ENCODE measurements around the gene PSMC5.
"Not testable (repeated sequence)": the region's sequence is repeated elsewhere in the genome, so short reads cannot be mapped to it uniquely, and the experiment has no call there.

The PSMC5 gene

DNA sequence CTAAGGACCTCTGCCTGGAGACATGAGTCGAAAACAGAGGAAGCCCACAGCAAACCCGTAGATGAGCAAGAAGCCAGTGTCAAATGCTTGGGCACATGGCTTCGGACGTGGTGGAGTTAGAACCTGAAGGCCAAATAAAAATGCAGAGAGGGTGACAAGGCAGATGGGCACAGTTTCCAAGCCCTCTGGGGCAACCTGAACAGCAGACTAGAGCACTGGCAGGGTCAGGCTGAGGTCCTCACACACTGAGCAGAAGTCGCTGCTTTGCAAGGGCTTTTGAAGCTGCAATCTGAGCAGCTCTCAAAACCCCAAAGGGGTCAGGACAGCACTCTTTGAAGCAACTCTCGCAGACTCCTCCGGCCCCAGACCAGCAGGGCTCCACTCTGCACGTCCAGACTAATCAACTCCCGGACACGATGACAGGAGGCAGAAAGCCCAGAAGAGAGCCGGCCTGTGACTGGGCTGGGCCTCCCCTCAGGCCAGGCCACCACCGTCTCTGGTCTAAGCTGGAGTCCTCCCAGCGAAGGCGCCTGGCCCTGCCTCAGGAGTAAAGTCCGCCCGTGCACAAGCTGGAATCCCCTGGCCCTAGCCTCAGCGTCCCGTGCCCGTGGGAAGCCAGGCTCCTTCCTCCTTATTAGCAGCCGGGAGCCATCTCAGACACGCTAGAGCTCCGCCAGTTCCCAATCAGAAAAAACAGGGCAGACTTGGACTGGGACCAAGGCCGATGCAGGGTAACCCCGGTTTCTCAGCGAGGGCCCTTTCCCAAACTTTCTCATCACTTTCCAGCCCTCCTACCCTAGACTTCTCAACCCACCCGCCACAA, 14.3 kb downstream of the PSMC5 start:
- DNase-seq, result no peak

DNA sequence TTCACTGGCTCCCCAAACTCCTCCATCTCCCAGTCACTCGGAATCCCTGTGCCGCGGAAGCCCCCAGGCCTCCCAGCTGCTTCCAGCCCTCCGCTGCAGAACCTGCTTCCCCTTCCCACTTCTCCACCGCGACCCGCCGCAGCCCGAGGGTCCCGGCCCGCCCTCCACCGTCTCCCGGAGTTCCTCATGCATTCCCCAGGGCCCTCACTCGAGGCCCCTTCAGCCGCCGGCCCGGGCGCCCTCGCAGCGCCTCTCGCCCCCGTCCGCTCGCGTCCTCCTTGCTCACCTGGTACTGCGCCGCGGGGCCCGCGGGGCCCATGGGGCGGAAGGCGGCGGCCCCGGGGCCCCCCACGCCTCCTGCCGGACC, 14.9 kb downstream of the PSMC5 start:
- DNase-seq, result peak; percentile 52

DNA sequence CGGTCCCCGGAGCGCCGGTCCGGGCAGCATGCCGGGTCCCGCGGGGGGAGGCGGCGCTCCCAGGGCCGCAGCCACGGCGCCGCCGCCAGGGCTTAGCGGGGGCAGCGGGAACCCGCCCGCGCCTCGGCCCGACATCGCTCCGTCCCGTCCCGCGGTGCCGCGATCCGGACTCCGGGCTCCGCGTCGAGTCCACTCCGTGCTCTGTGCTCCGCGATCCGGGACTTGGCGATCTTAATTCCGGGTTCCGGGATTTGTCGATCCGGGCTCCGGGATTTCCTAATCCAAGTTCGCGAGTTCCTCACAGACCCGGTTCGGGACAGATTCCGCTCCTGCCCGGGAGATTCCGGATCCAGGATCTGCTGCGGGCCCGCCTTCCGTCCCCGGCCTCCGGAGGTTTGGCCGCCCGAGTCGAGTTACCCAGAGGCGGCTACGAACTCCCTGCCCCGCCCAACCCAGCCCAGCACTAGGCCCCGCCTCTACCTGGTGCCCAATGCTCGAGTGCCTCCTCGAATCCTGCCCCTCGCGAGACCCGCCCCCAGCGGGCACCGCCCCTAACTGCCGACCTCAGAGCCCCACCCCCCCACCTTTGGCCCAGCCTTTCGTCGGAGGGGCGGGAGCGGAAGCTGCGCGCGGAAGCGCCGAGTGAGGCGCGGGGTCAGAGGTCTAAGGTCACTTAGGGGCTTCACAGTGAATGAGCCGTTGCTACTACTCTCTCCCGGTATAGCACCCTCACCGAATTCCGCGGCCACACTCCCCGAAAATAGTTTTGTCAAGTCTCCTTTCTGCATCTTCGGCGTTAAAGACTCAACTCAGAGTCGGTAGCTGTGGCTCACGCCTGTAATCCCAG, 15.5 kb downstream of the PSMC5 start, which contains the start of gene SMARCD2:
TSS of gene SMARCD2 (minus strand) at position 146 of the 847 bp plus-strand sequence. CDS start at position 135, 11 bp downstream.
- peak; percentile 99 for DNase-seq

DNA sequence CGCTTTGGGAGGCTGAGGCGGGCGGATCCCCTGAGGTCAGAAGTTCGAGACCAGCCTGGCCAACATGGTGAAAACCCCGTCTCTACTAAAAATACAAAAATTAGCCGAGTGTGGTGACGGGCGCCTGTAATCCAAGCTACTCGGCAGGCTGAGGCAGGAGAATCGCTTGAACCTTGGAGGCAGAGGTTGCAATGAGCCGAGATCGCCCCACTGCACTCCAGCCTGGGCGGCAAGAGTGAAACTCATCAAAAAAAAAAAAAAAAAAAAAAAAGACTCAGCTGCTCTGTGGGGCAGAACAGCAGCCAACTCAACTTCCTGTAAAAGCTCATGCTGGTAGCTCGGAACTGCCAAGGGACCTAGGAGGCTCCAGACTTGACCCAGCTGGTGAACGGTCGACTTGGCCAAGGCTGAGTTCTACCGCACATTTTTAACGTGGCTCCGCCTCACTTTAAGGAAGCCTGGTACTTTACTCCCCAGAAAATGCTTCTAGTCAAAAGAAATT, 16.2 kb downstream of the PSMC5 start:
- DNase-seq, result not testable (repeated sequence)

DNA sequence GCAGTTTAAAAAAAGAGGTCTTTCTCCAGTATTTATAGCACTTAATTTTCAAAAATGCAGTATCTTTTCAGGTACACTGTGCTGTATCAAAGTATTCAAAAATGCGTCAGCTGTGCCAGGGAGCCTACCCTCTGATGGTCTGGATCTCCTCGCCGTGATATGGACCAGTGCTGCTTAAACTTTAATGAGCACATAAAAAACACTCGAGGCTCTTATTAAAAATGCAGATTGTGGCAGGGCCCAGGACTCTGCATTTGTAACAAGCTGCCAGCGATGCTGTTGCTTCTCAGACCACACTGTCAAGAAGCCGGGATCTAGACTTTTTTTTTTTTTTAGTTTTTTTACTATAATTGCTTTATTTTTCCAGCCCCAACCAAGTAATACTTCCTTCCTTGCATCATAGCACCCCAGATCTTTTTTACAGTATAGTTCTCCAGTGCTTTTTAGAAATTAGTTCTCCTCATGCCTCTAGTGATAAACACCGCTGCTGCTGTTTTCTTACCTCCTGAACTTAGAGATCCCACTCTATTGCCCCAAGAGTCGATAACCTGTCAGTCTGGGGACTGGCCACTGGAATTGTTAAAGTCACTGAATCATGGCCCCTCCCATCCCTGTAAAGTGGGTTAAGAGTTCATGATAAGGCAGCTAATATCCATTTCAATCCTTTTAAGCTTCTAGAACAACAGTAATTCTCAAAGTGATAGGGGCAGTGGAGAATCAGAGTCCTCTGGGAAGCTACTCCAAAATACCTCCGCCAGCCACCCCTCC, 16.9 kb downstream of the PSMC5 start:
- DNase-seq, result no peak

DNA sequence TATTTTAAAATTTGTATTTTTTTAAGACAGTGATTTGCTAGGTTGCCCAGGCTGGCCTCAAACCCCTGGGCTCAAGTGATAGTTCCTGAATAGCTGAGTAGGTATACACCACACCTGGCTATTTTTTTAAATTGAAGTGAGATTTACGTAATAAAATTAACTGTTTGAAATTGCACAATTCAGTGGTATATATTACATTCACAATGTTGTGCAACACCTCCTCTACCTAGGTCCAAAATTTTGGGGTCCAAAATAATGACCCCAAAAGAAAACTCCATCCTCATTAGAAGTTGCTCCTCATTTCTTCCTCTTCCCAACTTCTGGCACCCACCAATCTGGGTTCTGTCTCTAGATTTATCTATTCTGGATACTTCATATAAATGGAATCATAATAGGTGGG, 18.3 kb downstream of the PSMC5 start:
- no peak for DNase-seq

DNA sequence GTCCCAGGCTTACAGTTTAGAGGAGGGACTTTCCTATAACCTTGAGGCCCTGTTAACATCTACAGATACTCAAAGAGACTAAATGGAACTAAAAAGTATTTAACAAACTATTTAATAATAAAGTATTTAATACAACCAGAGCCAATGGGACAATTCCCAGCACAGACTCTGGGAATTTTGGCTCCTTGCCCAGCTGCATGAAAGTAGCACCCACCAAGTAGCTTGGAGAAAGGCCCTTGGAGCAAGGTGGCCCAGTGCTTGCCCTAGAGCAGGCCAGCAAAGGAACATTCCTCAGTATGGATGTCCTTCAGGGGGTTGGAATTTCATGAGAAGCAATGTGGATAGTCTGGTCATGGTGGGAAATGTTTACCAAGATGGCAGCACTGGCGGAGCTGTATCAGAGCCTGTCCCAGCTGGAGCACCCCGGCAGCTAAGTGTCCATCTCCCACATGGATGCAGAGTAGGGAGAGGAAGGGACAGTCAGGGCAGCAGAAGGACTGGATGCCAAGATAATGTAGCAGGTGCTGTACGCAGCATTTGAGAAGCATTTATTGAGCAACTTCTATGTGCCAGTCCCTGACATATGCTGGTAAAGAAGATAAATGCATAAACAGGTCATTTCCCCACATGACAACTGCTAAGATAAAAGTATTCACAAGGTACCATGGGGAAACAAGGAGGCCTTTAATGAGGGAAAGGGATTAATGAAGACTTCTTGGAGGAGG, 20.5 kb downstream of the PSMC5 start:
- DNase-seq, result no peak

DNA sequence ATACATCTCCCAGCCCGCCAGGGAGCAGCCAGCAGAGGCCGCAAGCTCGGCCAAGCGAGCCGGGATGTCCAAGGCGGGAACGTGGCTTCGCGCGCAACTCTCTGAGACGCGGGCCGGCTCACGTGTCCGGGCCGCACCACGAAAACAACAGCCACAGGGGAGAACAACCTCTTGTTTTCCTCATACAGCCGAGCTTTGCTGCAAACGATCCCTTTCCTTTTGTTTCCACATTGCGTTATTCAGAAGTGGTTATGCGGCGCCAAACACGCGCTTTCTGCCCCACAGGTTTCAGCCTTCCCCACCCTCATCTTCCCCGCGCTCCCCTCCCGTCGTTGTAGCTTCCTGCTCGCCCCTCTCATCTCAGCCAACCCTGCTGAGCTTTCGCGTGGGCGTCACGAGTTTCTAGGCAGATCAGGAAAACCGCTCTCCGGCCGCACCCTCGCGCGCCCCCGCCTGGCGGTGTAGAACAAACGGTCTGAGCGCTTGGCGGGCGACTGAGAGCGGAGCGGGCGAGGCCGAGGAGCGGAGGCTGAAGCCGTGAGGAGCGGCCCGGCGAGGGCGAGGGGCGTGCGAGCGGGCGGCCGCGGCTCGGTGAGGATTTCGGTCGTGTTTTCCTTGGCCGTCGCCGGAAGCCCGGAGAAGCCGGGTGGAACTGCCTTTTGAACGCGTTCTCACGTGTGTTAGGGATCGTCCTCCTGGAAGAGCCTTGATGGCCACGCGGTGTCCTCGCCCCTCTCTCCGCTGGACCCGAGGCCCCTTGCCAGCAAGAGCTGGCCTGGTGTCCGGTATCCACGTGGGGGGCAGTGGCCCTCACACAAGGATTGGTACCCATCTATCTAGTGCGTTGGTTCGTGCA, 21.8 kb downstream of the PSMC5 start:
- peak; percentile 98 for DNase-seq

DNA sequence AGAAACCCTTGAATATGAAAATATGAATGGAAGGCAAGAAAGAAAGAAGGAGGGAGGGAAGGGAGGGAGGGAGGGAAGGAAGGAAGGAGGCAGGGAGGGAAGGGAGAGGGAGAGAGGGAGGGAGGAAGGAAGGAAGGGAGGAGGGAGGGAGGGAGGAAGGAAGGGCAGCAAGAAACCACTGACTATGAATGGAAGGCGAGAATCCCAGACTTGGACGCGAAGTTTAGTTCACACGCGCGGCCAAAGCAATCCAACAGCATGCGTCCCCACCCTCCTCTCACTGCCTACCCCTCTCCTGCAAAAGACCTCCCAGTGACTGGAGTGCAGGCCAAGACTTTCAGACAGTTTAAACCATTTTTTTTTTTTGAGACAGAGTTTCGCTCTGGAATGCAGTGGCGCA, 23.2 kb downstream of the PSMC5 start:
- no peak for DNase-seq

DNA sequence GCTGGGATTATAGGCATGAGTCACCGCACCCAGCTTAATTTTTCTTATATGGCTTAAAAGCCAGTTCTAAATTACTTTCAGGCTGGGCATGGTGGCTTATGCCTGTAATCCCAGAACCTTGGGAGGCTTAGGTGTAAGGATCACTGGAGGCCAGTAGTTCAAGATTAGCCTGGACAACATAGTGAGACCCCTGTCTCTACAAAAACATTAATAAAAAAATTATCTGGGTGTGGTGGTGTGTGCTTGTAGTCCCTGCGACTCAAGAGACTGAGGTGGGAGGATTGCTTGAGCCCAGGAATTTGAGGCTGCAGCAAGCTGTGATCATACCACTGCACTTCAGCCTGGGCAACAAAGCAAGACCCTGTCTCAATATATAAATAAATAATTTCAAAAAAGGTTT, 26.0 kb downstream of the PSMC5 start:
- no peak for DNase-seq

DNA sequence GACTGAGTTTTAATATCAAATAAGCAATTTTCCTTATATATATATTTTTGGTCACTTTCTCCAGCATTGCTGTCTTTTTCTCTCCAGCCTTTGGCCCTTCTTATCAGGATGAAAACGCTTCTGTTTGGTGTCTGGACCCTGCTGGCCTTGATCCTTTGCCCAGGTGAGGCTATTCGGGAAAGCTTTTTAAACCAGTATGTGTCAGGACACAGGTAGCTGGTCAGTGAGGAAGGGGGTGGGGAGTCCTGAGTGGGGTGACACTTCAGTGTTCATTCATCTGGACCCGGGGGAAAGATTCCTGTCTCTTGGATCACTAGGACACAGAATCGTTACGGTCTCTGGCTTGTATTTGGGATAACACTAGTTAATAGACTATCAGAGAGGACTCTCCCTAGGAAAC, 27.5 kb downstream of the PSMC5 start:
- no peak for DNase-seq

DNA sequence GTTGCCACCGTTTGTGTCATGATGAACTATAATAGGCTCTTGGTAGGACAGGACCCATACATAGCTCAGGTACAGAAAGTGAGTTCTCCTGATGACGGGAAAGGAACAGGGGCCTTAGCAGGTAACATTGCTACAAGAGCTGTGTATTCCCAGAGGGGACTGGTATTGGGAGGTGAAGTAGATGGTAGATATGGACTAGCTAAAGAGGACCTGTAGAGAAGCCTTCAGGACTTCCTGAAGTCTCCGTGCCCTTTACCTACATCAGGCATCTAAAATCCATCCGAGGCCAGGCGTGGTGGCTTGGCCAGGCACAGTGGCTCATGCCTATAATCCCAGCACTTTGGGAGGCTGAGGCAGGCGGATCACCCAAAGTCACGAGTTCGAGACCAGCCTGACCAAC, 28.0 kb downstream of the PSMC5 start:
- no peak for DNase-seq

DNA sequence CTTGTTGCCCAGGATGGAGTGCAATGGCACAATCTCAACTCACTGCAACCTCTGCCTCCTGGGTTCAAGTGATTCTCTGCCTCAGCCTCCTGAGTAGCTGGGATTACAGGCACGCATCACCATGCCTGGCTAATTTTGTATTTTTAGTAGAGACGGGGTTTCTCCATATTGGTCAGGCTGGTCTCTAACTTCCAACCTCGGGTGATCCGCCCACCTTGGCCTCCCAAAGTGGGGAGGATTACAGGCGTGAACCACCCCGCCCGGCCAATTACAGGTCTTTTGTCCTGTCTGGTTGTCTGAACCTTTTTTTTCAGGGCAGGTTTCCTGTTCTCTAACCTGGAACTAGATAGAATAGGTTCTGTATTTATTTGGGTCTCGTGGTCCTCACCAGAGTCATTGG, 29.2 kb downstream of the PSMC5 start:
- not testable (repeated sequence) for DNase-seq

DNA sequence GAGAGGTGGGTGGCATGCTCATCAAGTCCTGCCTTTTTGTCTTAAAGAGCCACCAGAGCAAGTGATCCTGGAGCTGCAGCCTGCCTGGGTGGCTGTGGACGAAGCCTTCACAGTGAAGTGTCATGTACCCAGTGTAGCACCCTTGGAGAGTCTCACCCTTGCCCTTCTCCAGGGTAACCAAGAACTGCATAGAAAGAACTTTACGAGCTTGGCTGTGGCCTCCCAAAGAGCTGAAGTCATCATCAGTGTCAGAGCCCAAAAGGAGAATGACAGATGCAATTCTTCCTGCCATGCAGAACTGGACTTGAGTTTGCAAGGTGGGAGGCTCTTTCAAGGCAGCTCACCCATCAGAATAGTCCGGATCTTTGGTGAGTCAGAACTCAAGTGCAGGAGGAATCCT, 32.0 kb downstream of the PSMC5 start:
- DNase-seq, result no peak

DNA sequence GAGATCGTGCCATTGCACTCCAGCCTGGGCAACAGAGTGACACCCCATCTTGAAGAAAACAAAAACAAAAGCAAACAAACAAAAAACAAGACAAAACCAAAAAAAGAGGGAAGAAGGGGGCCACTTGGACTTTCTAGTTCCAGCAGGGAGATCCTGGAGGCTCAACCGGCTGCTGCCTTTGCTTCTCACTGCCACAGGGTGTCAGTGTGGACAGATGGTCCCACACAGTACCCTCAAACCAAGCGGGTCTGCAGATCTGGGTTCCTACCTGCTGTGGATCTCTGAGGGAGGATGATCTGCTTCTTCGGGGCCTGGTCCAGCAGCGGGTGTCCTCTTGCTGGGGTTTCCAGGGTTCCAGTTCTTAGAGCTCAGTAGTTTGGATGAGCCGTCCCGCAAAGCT, 39.4 kb downstream of the PSMC5 start:
- DNase-seq, result not testable (repeated sequence)

DNA sequence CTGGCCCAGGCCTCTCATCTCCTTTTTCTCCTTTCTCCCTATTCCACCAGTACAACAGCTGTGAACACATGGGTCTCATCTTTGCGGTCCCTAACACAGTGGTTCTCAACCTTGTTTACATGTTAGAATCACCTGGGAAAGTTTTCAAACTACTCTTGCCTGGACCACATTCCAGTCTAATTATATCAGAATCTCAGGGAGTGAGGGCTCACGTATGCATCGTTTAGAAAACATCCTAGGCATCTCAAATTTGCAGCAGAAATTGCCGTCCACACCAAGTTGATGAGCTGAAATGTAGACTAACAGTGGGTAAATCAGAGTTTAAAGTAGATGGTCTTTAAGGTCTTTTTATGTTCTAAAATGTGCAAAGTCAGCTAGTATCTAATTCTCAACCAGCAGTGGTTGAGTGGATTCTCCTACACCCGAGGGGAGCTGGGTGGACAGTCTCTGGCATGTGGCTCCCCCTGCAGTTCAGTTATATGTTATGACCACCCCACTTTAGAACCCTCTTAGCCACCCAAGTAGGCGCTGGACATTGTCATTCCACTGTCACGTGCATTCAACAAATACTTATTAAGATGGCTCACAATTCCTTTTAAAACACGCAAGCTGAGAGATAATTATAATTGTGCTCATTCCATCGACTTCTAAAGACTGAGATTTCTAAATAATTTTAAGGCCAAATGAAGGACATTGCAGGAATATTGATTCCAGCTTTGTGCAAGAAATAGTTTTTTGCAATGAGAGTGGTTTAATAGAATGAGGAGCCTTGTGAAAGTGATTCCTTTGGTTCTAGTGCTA, 42.5 kb downstream of the PSMC5 start:
- DNase-seq, result not testable (repeated sequence)

DNA sequence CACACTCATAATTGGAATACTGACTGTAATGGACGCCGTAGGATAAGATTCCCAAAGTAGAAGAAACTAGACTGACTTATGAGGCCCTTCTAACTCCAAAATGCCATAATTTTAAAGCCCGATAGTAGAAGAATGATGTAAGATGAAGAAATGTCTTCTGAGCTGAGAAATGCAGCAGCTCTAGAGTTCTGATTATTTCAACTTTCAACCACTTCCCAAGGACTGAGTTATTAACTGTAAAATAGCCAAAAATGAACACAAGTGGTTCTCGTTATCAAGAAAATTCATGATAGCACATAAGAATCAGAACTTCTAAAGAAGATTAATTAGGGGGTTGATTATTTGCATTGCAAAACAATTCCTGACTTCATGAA, 43.0 kb downstream of the PSMC5 start:
- not testable (repeated sequence) for DNase-seq

DNA sequence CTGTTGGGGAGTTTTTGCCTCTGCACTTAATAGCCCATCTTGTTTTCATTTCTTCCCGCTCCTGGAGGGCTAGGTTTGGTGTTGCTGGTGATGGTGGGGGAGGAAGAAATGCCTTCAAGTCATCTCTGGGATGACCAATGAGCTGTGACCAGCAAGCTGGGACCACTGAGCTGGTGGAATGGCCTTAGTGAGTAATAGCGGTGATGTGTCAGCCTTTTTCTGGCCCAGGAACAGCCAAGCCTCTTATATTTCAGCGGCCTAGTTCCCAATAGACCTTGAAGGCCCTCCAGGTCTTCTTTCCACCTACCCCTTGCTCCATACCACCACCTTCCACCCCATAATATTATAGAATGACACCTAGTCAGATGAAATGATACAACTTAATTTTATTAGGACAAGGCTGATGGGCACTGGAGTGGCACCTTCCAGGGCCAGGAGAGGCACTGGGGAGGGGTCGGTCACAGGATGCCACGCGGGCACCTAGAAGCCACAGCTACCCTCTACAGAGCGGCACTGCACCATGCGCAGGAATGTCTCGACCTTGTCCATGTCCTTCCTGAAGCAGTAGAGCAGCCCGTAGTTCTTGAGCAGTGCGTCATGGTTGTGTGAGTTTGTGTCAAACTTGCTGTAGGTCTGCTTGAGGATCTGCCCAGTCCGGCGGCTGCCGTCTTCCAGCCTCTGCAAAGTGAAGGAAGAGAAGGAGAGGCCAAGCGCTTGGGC, 44.6 kb downstream of the PSMC5 start:
- not testable (repeated sequence) for DNase-seq

DNA sequence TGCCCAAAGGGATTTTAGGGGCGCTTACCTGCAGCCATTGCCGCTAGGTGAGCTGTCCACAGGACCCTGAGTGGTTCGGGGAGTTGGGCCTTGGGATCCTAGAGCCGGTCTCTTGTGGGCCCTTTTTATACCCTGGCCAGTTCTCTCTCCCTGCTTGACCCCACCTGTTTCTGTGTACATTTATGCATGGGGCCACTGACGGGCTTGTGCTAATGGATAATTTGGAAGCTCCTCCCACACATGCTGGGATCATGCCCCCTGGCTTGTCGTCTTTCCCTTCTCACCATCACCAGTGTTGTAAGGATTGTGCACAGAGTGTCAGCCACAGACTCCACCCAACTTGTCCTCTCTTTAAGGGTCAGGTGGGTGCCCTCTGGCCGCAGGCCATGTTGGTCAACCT, 46.3 kb downstream of the PSMC5 start, which contains the start of gene CSH2:
TSS of gene CSH2 (minus strand) at position 101 of the 400 bp plus-strand sequence. CDS start at position 38, 63 bp downstream.
- DNase-seq, result not testable (repeated sequence)

All from activated CD4-positive, CD25-positive, alpha-beta regulatory T cell treated with anti-CD3 and anti-CD28 coated beads, Interleukin-2, amount 50 U/mL, for 72 hours (primary cell).